Measurements from ENCODE around the gene MAT2B.

DNA sequence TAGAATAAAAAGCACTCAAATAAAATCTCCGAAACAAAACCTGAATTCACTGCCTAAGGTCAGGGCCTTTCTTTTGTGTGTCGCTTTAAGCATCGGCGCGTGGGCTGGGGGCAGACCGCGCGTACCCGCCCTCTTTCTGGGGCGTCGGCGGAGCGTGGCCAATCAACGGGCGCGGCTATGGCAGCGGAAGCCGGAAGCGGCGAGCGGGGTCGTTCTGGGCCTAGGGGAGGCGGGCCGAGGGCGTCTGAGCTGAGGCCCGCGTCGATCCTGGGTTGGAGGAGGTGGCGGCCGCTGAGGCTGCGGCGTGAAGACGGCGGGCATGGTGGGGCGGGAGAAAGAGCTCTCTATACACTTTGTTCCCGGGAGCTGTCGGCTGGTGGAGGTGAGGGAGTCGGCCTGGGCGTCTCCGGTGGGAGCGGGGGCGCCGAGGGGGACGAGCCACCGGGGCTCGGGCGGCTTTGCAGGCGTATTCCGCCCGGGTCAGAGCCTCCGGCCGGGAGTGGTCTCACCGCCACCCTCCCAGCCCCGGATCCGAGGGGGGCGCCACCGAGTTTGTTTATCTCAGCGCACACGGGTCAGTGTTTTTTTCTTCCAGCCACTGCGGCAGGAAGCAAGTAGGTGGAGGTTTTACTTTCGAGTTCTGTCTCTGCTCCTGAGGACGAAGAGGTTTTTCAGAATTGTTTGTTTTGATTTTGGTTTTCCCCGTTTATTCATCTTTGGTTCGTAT, at the start of gene MAT2B:
- TF ChIP-seq, protein P1, sequence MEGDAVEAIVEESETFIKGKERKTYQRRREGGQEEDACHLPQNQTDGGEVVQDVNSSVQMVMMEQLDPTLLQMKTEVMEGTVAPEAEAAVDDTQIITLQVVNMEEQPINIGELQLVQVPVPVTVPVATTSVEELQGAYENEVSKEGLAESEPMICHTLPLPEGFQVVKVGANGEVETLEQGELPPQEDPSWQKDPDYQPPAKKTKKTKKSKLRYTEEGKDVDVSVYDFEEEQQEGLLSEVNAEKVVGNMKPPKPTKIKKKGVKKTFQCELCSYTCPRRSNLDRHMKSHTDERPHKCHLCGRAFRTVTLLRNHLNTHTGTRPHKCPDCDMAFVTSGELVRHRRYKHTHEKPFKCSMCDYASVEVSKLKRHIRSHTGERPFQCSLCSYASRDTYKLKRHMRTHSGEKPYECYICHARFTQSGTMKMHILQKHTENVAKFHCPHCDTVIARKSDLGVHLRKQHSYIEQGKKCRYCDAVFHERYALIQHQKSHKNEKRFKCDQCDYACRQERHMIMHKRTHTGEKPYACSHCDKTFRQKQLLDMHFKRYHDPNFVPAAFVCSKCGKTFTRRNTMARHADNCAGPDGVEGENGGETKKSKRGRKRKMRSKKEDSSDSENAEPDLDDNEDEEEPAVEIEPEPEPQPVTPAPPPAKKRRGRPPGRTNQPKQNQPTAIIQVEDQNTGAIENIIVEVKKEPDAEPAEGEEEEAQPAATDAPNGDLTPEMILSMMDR (conservative IDR thresholded peaks at IDR 0.05), result peak; percentile 56; the same call in 1 of the 2 replicates
- TF ChIP-seq EZH2 (IDR thresholded peaks at IDR 0.05; ENCODE audit: low read depth), result no peak

Measured in PC-9 (cell line).